ENCODE data around the gene KNTC1.
"Not testable (repeated sequence)": the region's sequence is repeated elsewhere in the genome, so short reads cannot be mapped to it uniquely, and the experiment has no call there.

Gene KNTC1

GRCh38 chr12:122505419-122506051 lies 21.5 kb upstream of the KNTC1 start:
- no peak for DNase-seq (ENCODE audit: low read depth)

GRCh38 chr12:122506393-122506938 lies 20.6 kb upstream of the KNTC1 start:
- no peak for DNase-seq (ENCODE audit: low read depth)

GRCh38 chr12:122508163-122508562 lies 18.9 kb upstream of the KNTC1 start:
- no peak for DNase-seq (ENCODE audit: low read depth)

- DNase-seq (ENCODE audit: low read depth), result not testable (repeated sequence)
Observed at GRCh38 chr12:122513028-122513427, 14.0 kb upstream of the KNTC1 start.

- DNase-seq (ENCODE audit: low read depth), result no peak
Observed at GRCh38 chr12:122513660-122514059, 13.4 kb upstream of the KNTC1 start.

GRCh38 chr12:122515275-122515674 lies 11.8 kb upstream of the KNTC1 start:
- no peak for DNase-seq (ENCODE audit: low read depth)

- DNase-seq (ENCODE audit: low read depth), result no peak
Observed at GRCh38 chr12:122516544-122517361, 10.3 kb upstream of the KNTC1 start.

GRCh38 chr12:122517877-122518276 lies 9.2 kb upstream of the KNTC1 start:
- DNase-seq (ENCODE audit: low read depth), result no peak

- DNase-seq (ENCODE audit: low read depth), result no peak
Observed at GRCh38 chr12:122518908-122519307, 8.1 kb upstream of the KNTC1 start.

- DNase-seq (ENCODE audit: low read depth), result no peak
Observed at GRCh38 chr12:122519418-122519817, 7.6 kb upstream of the KNTC1 start.

- DNase-seq (ENCODE audit: low read depth), result no peak
Observed at GRCh38 chr12:122520676-122521075, 6.4 kb upstream of the KNTC1 start.

- DNase-seq (ENCODE audit: low read depth), result no peak
Observed at GRCh38 chr12:122523280-122523679, 3.8 kb upstream of the KNTC1 start.

GRCh38 chr12:122523846-122524718 lies 3.0 kb upstream of the KNTC1 start:
- no peak for DNase-seq (ENCODE audit: low read depth)

- DNase-seq (ENCODE audit: low read depth), result no peak
Observed at GRCh38 chr12:122527478-122527944, 462 bp downstream of the KNTC1 start.

- DNase-seq (ENCODE audit: low read depth), result no peak
Observed at GRCh38 chr12:122528582-122528981, 1.5 kb downstream of the KNTC1 start.

GRCh38 chr12:122528992-122529391 lies 1.9 kb downstream of the KNTC1 start:
- DNase-seq (ENCODE audit: low read depth), result no peak

- DNase-seq (ENCODE audit: low read depth), result no peak
Observed at GRCh38 chr12:122533856-122534255, 6.8 kb downstream of the KNTC1 start.

GRCh38 chr12:122537021-122537420 lies 10.0 kb downstream of the KNTC1 start:
- DNase-seq (ENCODE audit: low read depth), result no peak

GRCh38 chr12:122538496-122538895 lies 11.4 kb downstream of the KNTC1 start:
- DNase-seq (ENCODE audit: low read depth), result no peak

GRCh38 chr12:122544537-122544936 lies 17.5 kb downstream of the KNTC1 start:
- no peak for DNase-seq (ENCODE audit: low read depth)

GRCh38 chr12:122545855-122546254 lies 18.8 kb downstream of the KNTC1 start:
- DNase-seq (ENCODE audit: low read depth), result no peak

GRCh38 chr12:122547330-122547729 lies 20.3 kb downstream of the KNTC1 start:
- DNase-seq (ENCODE audit: low read depth), result no peak
